Liver (tissue), 9 donors: ENCODE results near the gene C11orf58. TPM values are rescaled to one million over a fixed set of nuclear protein-coding genes. Genes with fewer than 3 reads are reported as not detected.

Experiments used
- DNase-seq: peaks from one replicate; pipeline ENCODE4 v3.0.0-alpha.2; 2017; ENCODE audit warnings: low spot score
- H3K27ac ChIP-seq, 2 donors: one replicate each; pipeline ENCODE4 v1.7.0; 2013; ENCODE audit warnings: inconsistent platforms in 2 of 2, low read length in 2 of 2, control low read depth in 1 of 2, low read depth in 1 of 2, mild to moderate bottlenecking in 1 of 2
- H3K27me3 ChIP-seq, 4 donors: one replicate each; pipeline versions ENCODE4 v1.6.1 to v1.7.0; 2013; ENCODE audit warnings: low read length in 3 of 4, inconsistent platforms in 1 of 4, mild to moderate bottlenecking in 1 of 4, moderate library complexity in 1 of 4; ENCODE audit not compliant: control insufficient read depth in 4 of 4, insufficient read depth in 4 of 4
- H3K36me3 ChIP-seq, 4 donors: one replicate each; pipeline versions ENCODE4 v1.6.1 to v1.7.0; 2013; ENCODE audit warnings: low read length in 3 of 4, mild to moderate bottlenecking in 3 of 4, low read depth in 1 of 4, moderate library complexity in 1 of 4; ENCODE audit not compliant: control insufficient read depth in 4 of 4, insufficient read depth in 3 of 4
- H3K4me1 ChIP-seq, 4 donors: one replicate each; pipeline versions ENCODE4 v1.6.1 to v1.7.0; 2013; ENCODE audit warnings: low read length in 3 of 4, mild to moderate bottlenecking in 3 of 4, moderate library complexity in 1 of 4; ENCODE audit not compliant: control insufficient read depth in 4 of 4, insufficient read depth in 4 of 4
- H3K4me3 ChIP-seq, 3 donors: one replicate each; pipeline versions ENCODE4 v1.6.1 to v1.7.0; 2013; ENCODE audit warnings: low read length in 3 of 3, control low read depth in 1 of 3, low read depth in 1 of 3, mild to moderate bottlenecking in 1 of 3
- H3K9ac ChIP-seq, 2 donors: one replicate each; pipeline ENCODE4 v1.7.0; 2013; ENCODE audit warnings: low read length in 2 of 2, mild to moderate bottlenecking in 2 of 2, moderate library complexity in 2 of 2, control low read depth in 1 of 2, low read depth in 1 of 2
- H3K9me3 ChIP-seq, 4 donors: one replicate each; pipeline versions ENCODE4 v1.6.1 to v1.7.0; 2013; ENCODE audit warnings: low read length in 3 of 4; ENCODE audit not compliant: control insufficient read depth in 4 of 4
- ATF3 ChIP-seq: IDR thresholded peaks from 2 replicates; pipeline ENCODE4 v1.6.1; 2016; ENCODE audit warnings: antibody characterized with exemption
- CTCF ChIP-seq: fragments of 150-350 bp; IDR thresholded peaks from 2 replicates; pipeline ENCODE4 v1.5.1; 2017; ENCODE audit warnings: improper control_type of control experiment, low read depth, low read length; ENCODE audit not compliant: missing input control
- EGR1 ChIP-seq, 2 donors: IDR thresholded peaks; 2 replicates each; pipeline ENCODE4 v1.6.1; 2016 to 2018; ENCODE audit warnings: antibody characterized with exemption in 2 of 2, low read depth in 2 of 2
- FOXA1 ChIP-seq: IDR thresholded peaks from 2 replicates; pipeline ENCODE4 v1.6.1; 2016; ENCODE audit warnings: antibody characterized with exemption
- FOXA2 ChIP-seq: IDR thresholded peaks from 2 replicates; pipeline ENCODE4 v1.6.1; 2016; ENCODE audit warnings: antibody characterized with exemption
- GABPA ChIP-seq, 2 donors: IDR thresholded peaks in 1 of 2; conservative IDR thresholded peaks in 1 of 2; 2 replicates each; pipeline ENCODE4 v1.6.1; 2016; ENCODE audit warnings: antibody characterized with exemption in 2 of 2, mild to moderate bottlenecking in 1 of 2, moderate library complexity in 1 of 2
- HNF4A ChIP-seq, 2 donors: conservative IDR thresholded peaks; 2 replicates each; pipeline ENCODE4 v1.6.1; 2016; ENCODE audit warnings: antibody characterized with exemption in 2 of 2, mild to moderate bottlenecking in 2 of 2
- HNF4G ChIP-seq: IDR thresholded peaks from 2 replicates; pipeline ENCODE4 v1.6.1; 2016; ENCODE audit warnings: antibody characterized with exemption
- JUND ChIP-seq, 2 donors: IDR thresholded peaks; 2 replicates each; pipeline ENCODE4 v1.6.1; 2016; ENCODE audit warnings: antibody characterized with exemption in 2 of 2
- MAX ChIP-seq: IDR thresholded peaks from 2 replicates; pipeline ENCODE4 v1.6.1; 2016; ENCODE audit warnings: antibody characterized with exemption
- NR2F2 ChIP-seq: IDR thresholded peaks from 2 replicates; pipeline ENCODE4 v1.6.1; 2016; ENCODE audit warnings: antibody characterized with exemption
- RAD21 ChIP-seq, 2 donors: IDR thresholded peaks; 2 replicates each; pipeline ENCODE4 v1.6.1; 2016; ENCODE audit warnings: antibody characterized with exemption in 2 of 2, mild to moderate bottlenecking in 2 of 2
- REST ChIP-seq: IDR thresholded peaks from 2 replicates; pipeline ENCODE4 v1.6.1; 2016; ENCODE audit warnings: antibody characterized with exemption, mild to moderate bottlenecking
- RXRA ChIP-seq, 2 donors: IDR thresholded peaks; 2 replicates each; pipeline ENCODE4 v1.6.1; 2017 to 2018; ENCODE audit warnings: antibody characterized with exemption in 2 of 2, mild to moderate bottlenecking in 1 of 2
- SP1 ChIP-seq: IDR thresholded peaks from 2 replicates; pipeline ENCODE4 v1.6.1; 2018; ENCODE audit warnings: antibody characterized with exemption, mild to moderate bottlenecking
- TAF1 ChIP-seq: conservative IDR thresholded peaks from 2 replicates; pipeline ENCODE4 v1.6.1; 2016; ENCODE audit warnings: antibody characterized with exemption, mild to moderate bottlenecking
- YY1 ChIP-seq: IDR thresholded peaks from 2 replicates; pipeline ENCODE4 v1.6.1; 2016; ENCODE audit warnings: antibody characterized with exemption, mild to moderate bottlenecking
- ZBTB33 ChIP-seq: IDR thresholded peaks from 2 replicates; pipeline ENCODE4 v1.6.1; 2016; ENCODE audit warnings: antibody characterized with exemption
- WGBS: extraction: QIAGEN DNeasy Blood & Tissue Kit; methylation state at CpG from one replicate; pipeline ENCODE4 v1.1.7; 2013; 5-methylcytosine and 5-hydroxymethylcytosine counted together
- polyA plus RNA-seq, 2 donors: library from polyadenylated mRNA; stranded (reverse) in 1 of 2; unstranded in 1 of 2; fragments of 200-250 nt in 1 of 2; fragments of >200 nt in 1 of 2; fragmentation: Nextera tagmentation in 1 of 2; extraction: Ambion mirVana in 1 of 2; gene quantifications; one replicate each; pipeline versions ENCODE4 v1.2.1 to v1.2.3, GENCODE V29; 2013 to 2015
- total RNA-seq, 2 donors: library from RNA; depleted of rRNA; stranded (reverse); fragments of >200 nt; gene quantifications; one replicate each; pipeline ENCODE4 v1.2.3, GENCODE V29; 2014
- donor health status: healthy.
- donor health status: healthy.
- donor health status: healthy.
- donor health status: healthy.
- donor health status: healthy.

The C11orf58 gene
- total and polyA plus RNA-seq, 4 donors: 54.6 to 106 (median 101) TPM

- no peak overlapping the region for H3K9ac ChIP-seq
- H3K4me3 ChIP-seq: no peak overlapping the region
- DNase-seq: no peak
- no peaks in the 10 kb centered on the region for H3K36me3 ChIP-seq
- WGBS: 95% methylated on average over 4 of the region's 4 CpGs
- no peak for TF ChIP-seq REST
- TF ChIP-seq SP1: no peak
- TF ChIP-seq EGR1 (IDR thresholded peaks at IDR 0.05; ENCODE audit: low read depth in 2 of 2): no peak
- no peak for TF ChIP-seq RXRA (IDR thresholded peaks at IDR 0.05)
- no peak for TF ChIP-seq CTCF
- TF ChIP-seq YY1: no peak
- TF ChIP-seq MAX: no peak
- TF ChIP-seq ZBTB33: no peak
- no peak for TF ChIP-seq TAF1
- no peak for TF ChIP-seq FOXA2
- TF ChIP-seq ATF3: no peak
- no peak for TF ChIP-seq FOXA1
- no peak for TF ChIP-seq JUND (IDR thresholded peaks at IDR 0.05)
- TF ChIP-seq NR2F2: no peak
- no peak for TF ChIP-seq GABPA (IDR thresholded peaks at IDR 0.05 in 1 of 2, conservative IDR thresholded peaks at IDR 0.05 in 1 of 2)
- TF ChIP-seq HNF4A (conservative IDR thresholded peaks at IDR 0.05): no peak
- no peak overlapping the region for H3K27ac ChIP-seq
- H3K27me3 ChIP-seq: no peaks in the 10 kb centered on the region
- no peaks in the 10 kb centered on the region for H3K9me3 ChIP-seq
- H3K4me1 ChIP-seq: peaks cover under 1 to 8% (median 3%) of the 10 kb centered on the region in 4 donors
Observed at GRCh38 chr11:16769386-16769785, 30.9 kb downstream of the C11orf58 start.

- Histone ChIP-seq H3K27me3 (no peaks in the 10 kb centered on the region), H3K9me3 (no peaks in the 10 kb centered on the region), H3K9ac (no peak overlapping the region), H3K4me1 (peaks cover 6 to 10% (median 9%) of the 10 kb centered on the region in 4 donors), H3K27ac (no peak overlapping the region), H3K36me3 (no peaks in the 10 kb centered on the region), H3K4me3 (no peak overlapping the region)
- TF ChIP-seq CTCF (no peak), NR2F2 (no peak), FOXA1 (no peak), GABPA (IDR thresholded peaks at IDR 0.05 in 1 of 2, conservative IDR thresholded peaks at IDR 0.05 in 1 of 2) (no peak), EGR1 (IDR thresholded peaks at IDR 0.05; ENCODE audit: low read depth in 2 of 2) (no peak), FOXA2 (no peak), HNF4A (conservative IDR thresholded peaks at IDR 0.05) (no peak), JUND (IDR thresholded peaks at IDR 0.05) (no peak), HNF4G (no peak), ZBTB33 (no peak), ATF3 (no peak), SP1 (no peak), MAX (no peak), TAF1 (no peak), RAD21 (IDR thresholded peaks at IDR 0.05) (no peak), RXRA (IDR thresholded peaks at IDR 0.05) (no peak)
- no peak for DNase-seq
- 91% methylated on average over 11 of the region's 11 CpGs for WGBS
Observed at GRCh38 chr11:16770016-16770415, 31.6 kb downstream of the C11orf58 start.
